MCF 10A (cell line): Measurements from ENCODE around the gene NDUFAF4. TPM values are rescaled to one million over a fixed set of nuclear protein-coding genes. Genes with fewer than 3 reads are reported as not detected.

Source experiments
- BruUV-seq: library from RNA; stranded (reverse); fragments of 400-500 nt; replicated peaks from 2 replicates; lab custom pipeline; 2021; lab: Mats Ljungman, UMichigan
- CTCF ChIA-PET: fragments of 300-600 bp; sonication (Branson Sonifier 250); formaldehyde crosslinking; extraction: SDS; loops from one replicate; lab custom pipeline; 2021; ENCODE audit warnings: antibody characterized with exemption, inconsistent platforms; lab: Yijun Ruan, JAX
- POLR2A ChIA-PET: fragments of 300-600, 350-650 bp; sonication (Branson Sonifier 250); formaldehyde crosslinking; extraction: SDS; loops from one replicate; lab custom pipeline; 2020; ENCODE audit warnings: antibody characterized with exemption, inconsistent platforms; lab: Yijun Ruan, JAX
- DNase-seq: peaks from one replicate; pipeline ENCODE4 v3.0.0-alpha.2; 2018; ENCODE audit not compliant: unreplicated experiment
- H3K27ac Mint-ChIP-seq: one replicate; pipeline ENCODE4 v1.8.0; 2022; ENCODE audit warnings: mild to moderate bottlenecking, low read depth, mixed read lengths; ENCODE audit not compliant: unreplicated experiment
- H3K27me3 Mint-ChIP-seq: one replicate; pipeline ENCODE4 v1.8.0; 2022; ENCODE audit warnings: mixed read lengths; ENCODE audit not compliant: insufficient read depth, unreplicated experiment
- H3K36me3 Mint-ChIP-seq: one replicate; pipeline ENCODE4 v1.8.0; 2022; ENCODE audit warnings: mild to moderate bottlenecking, moderate library complexity, mixed read lengths; ENCODE audit not compliant: insufficient read depth, unreplicated experiment
- H3K4me1 Mint-ChIP-seq: one replicate; pipeline ENCODE4 v1.8.0; 2022; ENCODE audit warnings: mixed read lengths; ENCODE audit not compliant: insufficient read depth, unreplicated experiment
- H3K4me3 Mint-ChIP-seq: one replicate; pipeline ENCODE4 v1.8.0; 2022; ENCODE audit warnings: mild to moderate bottlenecking, moderate library complexity, mixed read lengths; ENCODE audit not compliant: unreplicated experiment
- H3K9me3 Mint-ChIP-seq: one replicate; pipeline ENCODE4 v1.8.0; 2022; ENCODE audit warnings: mixed read lengths; ENCODE audit not compliant: unreplicated experiment
- CTCF ChIP-seq: fragments of 200-600 bp; IDR thresholded peaks from one replicate; pipeline ENCODE4 v1.8.0; 2022; ENCODE audit warnings: antibody characterized with exemption, mild to moderate bottlenecking; ENCODE audit not compliant: unreplicated experiment
- intact Hi-C: fragments of 100-400 bp; cut with micrococcal nuclease; formaldehyde crosslinking; loops from 2 replicates; pipeline ENCODE4 v1.14.1; 2022
- total RNA-seq: library from RNA; stranded (reverse); gene quantifications from 2 replicates; pipeline ENCODE4 v1.2.3, GENCODE V29; 2022

NDUFAF4 gene
- total RNA-seq, 1 experiment from 2014 or later, result 42.5 TPM

- CTCF ChIA-PET, result no interaction called here
- H3K4me3 Mint-ChIP-seq, result no peak overlapping the region
- intact Hi-C loops, result no loop called here
- no peak for DNase-seq
- TF ChIP-seq CTCF, result no peak
- H3K4me1 Mint-ChIP-seq, result peaks cover 18% of the 10 kb centered on the region
- no TSS peak for BruUV-seq
- H3K27me3 Mint-ChIP-seq, result peaks cover 20% of the 10 kb centered on the region
- no peak overlapping the region for H3K27ac Mint-ChIP-seq
- POLR2A ChIA-PET, result no interaction called here
- no peaks in the 10 kb centered on the region for H3K9me3 Mint-ChIP-seq
- H3K36me3 Mint-ChIP-seq, result no peaks in the 10 kb centered on the region
These were observed 45.0 kb upstream of the NDUFAF4 start for GRCh38 chr6:96942676-96943075.

- H3K4me1 Mint-ChIP-seq, result peaks cover 18% of the 10 kb centered on the region
- no peaks in the 10 kb centered on the region for H3K9me3 Mint-ChIP-seq
- BruUV-seq, result no TSS peak
- H3K27me3 Mint-ChIP-seq, result peaks cover 38% of the 10 kb centered on the region
- intact Hi-C loops, result no loop called here
- TF ChIP-seq CTCF, result no peak
- ChIA-PET POLR2A (no interaction called here), CTCF (interaction anchor here (1.5 kb wide), 1 partner anchor 42 kb away, joined by 7 read pairs; no protein-coding TSS in a partner anchor)
- H3K36me3 Mint-ChIP-seq, result no peaks in the 10 kb centered on the region
- H3K27ac Mint-ChIP-seq, result no peak overlapping the region
- DNase-seq, result no peak
- no peak overlapping the region for H3K4me3 Mint-ChIP-seq
These were observed 42.6 kb upstream of the NDUFAF4 start for GRCh38 chr6:96940322-96940721.

- ChIA-PET CTCF (interaction anchor here (0.6 to 1.5 kb wide), 5 partner anchors 12 to 1769 kb away, joined by 3 to 7 read pairs (median 5); partner anchors contain the start of gene KLHL32), POLR2A (interaction anchor here (0.6 to 1.2 kb wide), 3 partner anchors 10 to 276 kb away, joined by 3 read pairs; no protein-coding TSS in a partner anchor)
- no peaks in the 10 kb centered on the region for H3K9me3 Mint-ChIP-seq
- intact Hi-C loops, result no loop called here
- BruUV-seq, result no TSS peak
- H3K36me3 Mint-ChIP-seq, result no peaks in the 10 kb centered on the region
- peaks cover 18% of the 10 kb centered on the region for H3K4me1 Mint-ChIP-seq
- no peak overlapping the region for H3K4me3 Mint-ChIP-seq
- no peak for TF ChIP-seq CTCF
- peaks cover 38% of the 10 kb centered on the region for H3K27me3 Mint-ChIP-seq
- DNase-seq, result peak; percentile 89
- no peak overlapping the region for H3K27ac Mint-ChIP-seq
These were observed 41.5 kb upstream of the NDUFAF4 start for GRCh38 chr6:96939007-96939805.

- Mint-ChIP-seq H3K4me3 (no peak overlapping the region), H3K9me3 (no peaks in the 10 kb centered on the region), H3K27ac (no peak overlapping the region), H3K4me1 (peaks cover 6% of the 10 kb centered on the region), H3K27me3 (peaks cover 67% of the 10 kb centered on the region), H3K36me3 (peaks cover 2% of the 10 kb centered on the region)
- BruUV-seq, result no TSS peak
- ChIA-PET CTCF (no interaction called here), POLR2A (no interaction called here)
- intact Hi-C loops, result no loop called here
- DNase-seq, result no peak
- TF ChIP-seq CTCF, result no peak
These were observed 36.4 kb upstream of the NDUFAF4 start for GRCh38 chr6:96934087-96934486.
